ENCODE data around the gene SLC30A1.

Gene SLC30A1

DNA sequence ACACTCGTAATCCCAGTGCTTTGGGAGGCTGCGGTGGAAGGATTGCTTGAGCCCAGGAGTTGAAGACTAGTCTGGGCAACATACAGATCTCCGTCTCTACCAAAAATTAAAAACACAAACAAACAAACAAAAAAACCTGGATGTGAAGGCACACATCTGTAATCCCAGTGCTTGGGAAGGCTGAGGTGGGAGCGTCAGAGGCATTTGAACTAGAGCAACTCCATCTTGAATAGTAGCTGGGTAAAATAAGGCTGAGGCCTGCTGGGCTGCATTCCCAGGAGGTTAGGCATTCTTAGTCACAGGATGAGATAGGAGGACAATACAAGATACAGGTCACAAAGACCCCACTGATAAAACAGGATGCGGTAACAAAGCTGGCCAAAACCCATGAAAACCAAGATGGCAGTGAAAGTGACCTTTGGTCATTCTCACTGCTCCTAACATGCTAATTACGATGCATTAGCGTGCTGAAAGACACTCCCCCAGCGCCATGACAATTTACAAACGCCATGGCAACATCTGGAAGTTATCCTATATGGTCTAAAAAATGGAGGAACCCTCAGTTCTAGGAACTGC lies 53.8 kb downstream of the SLC30A1 start:
- DNase-seq (ENCODE audit: extremely low read depth in 1 of 2, low read depth in 1 of 2) = no peak

DNA sequence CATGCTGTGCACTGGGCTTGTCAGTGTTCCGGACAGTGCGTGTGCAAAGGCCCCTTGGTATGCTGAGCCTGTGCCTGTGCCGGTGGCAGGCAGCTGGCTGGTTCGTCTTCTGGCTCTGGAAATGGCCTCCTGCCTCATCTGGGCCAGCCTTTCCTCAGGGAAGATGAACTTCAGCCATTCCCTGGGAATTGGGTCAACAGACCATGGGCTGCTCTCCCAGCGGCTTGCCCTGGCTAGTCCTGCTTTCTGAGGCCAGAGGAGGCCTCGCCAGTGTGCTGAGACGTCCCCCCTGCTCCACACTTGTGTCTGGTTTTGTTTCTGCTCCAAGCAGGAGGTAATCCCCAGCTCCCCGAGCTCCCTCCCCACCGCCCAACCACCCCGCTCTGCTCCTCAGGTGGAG lies 54.4 kb downstream of the SLC30A1 start:
- no peak for DNase-seq (ENCODE audit: extremely low read depth in 1 of 2, low read depth in 1 of 2)

DNA sequence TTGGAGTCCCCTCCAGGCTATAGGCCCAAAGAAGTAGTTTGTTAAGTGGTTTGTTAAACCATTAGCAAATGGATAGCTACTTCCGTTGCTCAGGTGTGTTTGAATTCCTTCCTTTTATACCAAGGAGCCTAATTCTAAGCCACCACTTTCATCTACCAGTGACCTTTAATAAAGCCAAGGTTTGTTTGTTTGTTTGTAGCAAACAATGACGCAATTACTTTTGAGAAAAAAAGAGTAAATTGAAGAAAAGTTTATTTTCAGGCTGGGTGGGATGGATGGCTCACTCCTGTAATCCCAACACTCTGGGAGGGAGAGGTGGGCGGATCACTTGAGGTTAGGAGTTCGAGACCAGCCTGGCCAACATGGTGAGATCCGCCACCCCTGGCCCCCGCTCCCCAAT lies 56.2 kb downstream of the SLC30A1 start:
- DNase-seq (ENCODE audit: extremely low read depth in 1 of 2, low read depth in 1 of 2) = no peak
